WI38 (cell line): ENCODE measurements around the gene CCNY.
A peak's percentile ranks its signal among the peaks of the same experiment; 100 is the strongest.

ENCODE experiments used
- H3K4me3 ChIP-seq: 2 replicates; pipeline ENCODE4 v1.5.1; 2011; ENCODE audit warnings: low read depth, mild to moderate bottlenecking, control low read depth, low read length
- CTCF ChIP-seq: IDR thresholded peaks from 2 replicates; pipeline ENCODE4 v1.5.1; 2012; ENCODE audit warnings: low read depth, mild to moderate bottlenecking, control low read depth, low read length

CCNY gene

DNA sequence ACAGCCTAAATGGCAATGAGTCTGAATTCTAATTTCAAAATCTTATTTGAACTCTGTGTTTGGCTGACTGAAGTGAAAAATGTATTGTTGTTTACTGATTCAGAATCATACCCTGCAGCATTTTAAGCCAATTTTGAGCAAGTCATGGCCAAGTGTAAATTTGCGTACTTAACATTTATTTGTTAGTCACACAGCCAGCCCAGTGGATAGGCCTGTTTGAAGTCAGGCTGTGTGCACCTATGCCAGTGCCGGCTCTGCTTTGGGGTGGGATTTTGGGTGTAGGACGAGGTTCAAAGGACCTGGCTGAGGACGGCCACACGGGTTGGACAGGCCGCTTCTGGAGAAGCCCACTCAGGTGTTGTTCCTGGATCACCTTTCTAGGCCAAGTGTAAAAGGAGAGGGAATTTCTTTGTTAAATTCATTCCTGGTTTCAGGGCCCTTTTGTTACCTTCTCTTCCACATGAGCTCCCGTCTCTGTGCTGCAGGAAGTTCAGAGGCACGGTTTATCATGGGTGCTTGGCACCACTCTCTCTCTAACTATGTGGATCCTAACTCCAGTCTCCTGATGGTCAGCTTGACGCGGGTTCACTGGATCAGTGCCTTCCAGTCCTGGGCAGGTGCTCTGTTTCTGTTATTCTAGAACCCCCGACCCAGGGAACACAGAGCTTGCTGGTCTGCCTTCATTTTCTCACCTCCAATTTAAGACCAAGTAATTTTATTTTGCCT is 84.7 kb downstream of the CCNY start:
- TF ChIP-seq CTCF = no peak
- peak overlapping the region; percentile 29 for H3K4me3 ChIP-seq

DNA sequence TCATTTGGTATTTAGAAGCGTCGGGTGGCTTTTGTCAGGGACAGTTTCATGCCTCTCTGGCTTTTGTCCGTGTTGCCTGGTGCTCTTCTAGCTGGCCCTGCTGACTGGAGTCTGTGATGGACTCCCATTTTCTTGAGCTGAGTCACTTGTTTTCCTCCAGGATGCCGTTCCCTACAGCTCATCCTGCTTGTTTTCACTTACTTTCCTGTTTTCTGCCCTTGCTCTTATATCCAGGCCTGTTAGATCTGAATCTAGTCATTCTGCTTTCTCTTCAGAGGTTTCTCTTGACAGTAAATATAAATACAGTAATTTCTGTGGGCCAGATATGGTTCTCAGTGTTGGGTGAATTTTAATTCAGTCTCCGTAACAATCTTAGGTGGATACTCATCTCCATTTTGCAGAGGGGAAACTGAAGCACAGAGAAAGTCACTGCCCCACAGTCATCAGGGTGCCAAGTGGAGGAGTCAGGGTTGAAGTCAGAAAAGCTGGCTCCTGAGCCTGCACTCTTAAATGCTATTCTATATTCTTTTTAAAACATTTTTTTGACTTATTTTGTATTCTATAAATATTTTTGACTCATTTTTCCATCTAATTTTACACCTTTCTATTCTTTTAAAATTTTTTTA is 85.4 kb downstream of the CCNY start:
- H3K4me3 ChIP-seq = no peak overlapping the region; the same call in 1 of the 2 replicates

DNA sequence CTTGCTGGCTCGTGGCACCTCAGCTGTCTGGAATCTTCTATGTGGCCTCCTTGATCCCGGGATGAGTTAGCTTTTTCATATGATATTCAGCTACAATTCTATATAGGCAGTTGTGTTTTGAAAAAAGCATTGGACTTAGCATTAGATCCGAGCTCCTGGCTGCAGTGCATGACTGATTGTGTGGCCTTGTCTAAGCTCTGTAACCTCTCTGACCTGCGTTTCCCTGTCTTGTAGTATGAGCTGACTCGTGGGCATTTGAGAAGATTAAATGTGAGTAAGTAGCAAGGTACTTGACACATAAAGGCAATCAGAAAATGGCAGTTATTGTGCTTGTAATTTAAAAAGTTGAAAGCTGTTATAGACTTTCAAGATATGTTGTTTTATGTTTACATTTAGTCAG is 85.9 kb downstream of the CCNY start:
- TF ChIP-seq CTCF = no peak
- H3K4me3 ChIP-seq = no peak overlapping the region; the same call in 1 of the 2 replicates

More for the DNA sequence above, 85.4 kb downstream of the CCNY start:
- TF ChIP-seq CTCF = no peak

DNA sequence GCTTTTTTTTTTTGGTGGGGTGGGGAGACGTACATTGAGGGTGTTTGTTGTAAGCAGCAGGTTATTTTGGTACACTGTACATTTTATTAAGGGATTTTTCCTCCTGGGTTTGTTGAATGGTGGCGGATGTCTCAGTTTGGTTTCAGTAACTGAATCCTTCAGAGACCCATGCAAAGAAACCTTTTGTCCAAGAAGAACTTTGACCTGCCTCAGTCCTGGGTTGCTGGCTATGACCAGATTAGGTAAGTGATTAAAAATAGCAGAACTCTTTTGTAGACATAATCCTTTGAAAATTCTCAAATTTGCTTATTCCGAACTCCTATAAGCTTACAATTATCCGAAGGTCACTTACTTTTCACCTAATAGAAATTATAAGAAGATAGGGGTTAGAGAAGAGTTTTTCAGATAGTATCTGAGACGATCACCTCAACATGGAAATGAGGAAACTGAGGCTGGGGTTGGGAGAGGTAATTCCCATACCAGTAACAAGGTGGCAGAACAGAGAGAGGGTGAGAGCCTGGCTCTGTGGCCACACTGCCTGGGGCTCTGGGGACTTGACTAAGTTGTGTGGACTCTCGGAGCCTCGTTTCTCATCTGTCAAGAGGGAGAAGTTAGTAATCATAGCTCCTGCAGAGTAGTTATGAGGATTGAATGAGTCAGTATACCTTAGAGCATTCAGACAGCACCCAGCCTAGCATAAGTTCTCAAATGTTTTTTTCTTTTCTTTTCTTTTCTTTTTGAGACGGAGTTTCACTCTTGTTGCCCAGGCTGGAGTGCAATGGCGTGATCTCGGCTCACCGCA is 87.4 kb downstream of the CCNY start:
- TF ChIP-seq CTCF = no peak

GRCh38 chr10:35424680-35425285 is 88.5 kb downstream of the CCNY start:
- H3K4me3 ChIP-seq = no peak overlapping the region
- TF ChIP-seq CTCF = no peak

More for the DNA sequence above, 87.4 kb downstream of the CCNY start:
- H3K4me3 ChIP-seq = no peak overlapping the region

DNA sequence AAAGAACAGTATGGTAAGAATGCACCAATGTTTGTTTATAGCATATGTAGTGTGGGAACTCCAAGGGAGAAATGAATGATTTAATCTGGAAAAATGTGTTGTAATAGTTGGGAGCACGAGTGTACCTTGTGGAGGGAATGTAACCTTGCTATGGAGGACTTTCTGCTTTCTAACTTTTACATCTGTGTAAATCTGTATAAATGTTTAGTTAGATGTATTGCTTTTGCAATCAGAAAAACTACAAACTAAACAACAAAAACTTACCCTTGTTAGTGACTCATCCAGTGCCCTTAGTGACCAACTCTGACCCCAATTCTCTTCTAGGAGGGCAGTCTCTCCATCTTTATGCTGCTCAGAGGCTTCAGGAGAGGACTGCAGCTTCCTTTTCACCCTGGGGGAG is 89.3 kb downstream of the CCNY start:
- no peak overlapping the region for H3K4me3 ChIP-seq
- no peak for TF ChIP-seq CTCF
